Endothelial cell of umbilical vein (primary cell): ENCODE measurements around the gene SLA2. TPM values are rescaled to one million over a fixed set of nuclear protein-coding genes. Genes with fewer than 3 reads are reported as not detected.

Experiments used
- BruUV-seq: library from RNA; stranded (reverse); fragments of 400-500 nt; replicated peaks from 2 replicates; lab custom pipeline; 2021; lab: Mats Ljungman, UMichigan
- CTCF ChIA-PET: fragments of 300-600, 350-600 bp; sonication (Branson Sonifier 250); formaldehyde crosslinking; loops from one replicate; lab custom pipeline; 2021; ENCODE audit warnings: antibody characterized with exemption, inconsistent platforms; lab: Charles Lee
- POLR2A ChIA-PET: fragments of 300-600, 350-600 bp; sonication (Branson Sonifier 250); formaldehyde crosslinking; loops from one replicate; lab custom pipeline; 2021; ENCODE audit warnings: antibody characterized with exemption, inconsistent platforms; lab: Charles Lee
- DNase-seq: peaks from one replicate; pipeline ENCODE4 v3.0.0-alpha.2; 2011; ENCODE audit warnings: low read depth, low spot score
- FAIRE-seq: peaks from 2 replicates; lab custom pipeline; 2011; peaks lifted over from hg19 to GRCh38; lab: Jason Lieb, UNC
- H2AFZ ChIP-seq: 2 replicates; pipeline ENCODE4 v1.6.0; 2012; ENCODE audit warnings: low read depth, low read length, control low read depth, inconsistent platforms
- H3K27ac ChIP-seq: 2 replicates; pipeline ENCODE4 v1.5.1; 2011; ENCODE audit warnings: low read depth, mild to moderate bottlenecking, control low read depth, low read length, moderate library complexity; ENCODE audit not compliant: insufficient read depth
- H3K27me3 ChIP-seq, 2 experiments: 2 replicates each; pipeline versions ENCODE4 v1.6.0 to v1.6.1; 2011; ENCODE audit warnings: low read length in 2 of 2, mixed read lengths in 1 of 2; ENCODE audit not compliant: control insufficient read depth in 2 of 2, insufficient read depth in 2 of 2
- H3K36me3 ChIP-seq, 2 experiments: 2 replicates in 1 of 2; 3 replicates in 1 of 2; pipeline ENCODE4 v1.5.1; 2011; ENCODE audit warnings: low read length in 2 of 2, mild to moderate bottlenecking in 1 of 2, moderate library complexity in 1 of 2; ENCODE audit not compliant: control insufficient read depth in 2 of 2, insufficient read depth in 2 of 2; ENCODE audit errors: extremely low read depth in 1 of 2
- H3K4me1 ChIP-seq: 3 replicates; pipeline ENCODE4 v1.5.1; 2011; ENCODE audit warnings: mild to moderate bottlenecking, low read length; ENCODE audit not compliant: control insufficient read depth, insufficient read depth; ENCODE audit errors: extremely low read depth
- H3K4me2 ChIP-seq: 2 replicates; pipeline ENCODE4 v1.6.1; 2011; ENCODE audit warnings: low read length, control low read depth, mixed read lengths; ENCODE audit not compliant: insufficient read depth
- H3K4me3 ChIP-seq, 3 experiments: fragments of 200-600 bp in 1 of 3; sonication (generic), shearing (Covaris generic) in 1 of 3; replicated peaks in 1 of 3; 2 replicates each; pipeline ENCODE4 v1.5.1; 2011 to 2016; ENCODE audit warnings: control low read depth in 3 of 3, low read length in 3 of 3, mild to moderate bottlenecking in 2 of 3, inconsistent platforms in 1 of 3, low read depth in 1 of 3, moderate library complexity in 1 of 3; ENCODE audit not compliant: insufficient read depth in 1 of 3
- H3K79me2 ChIP-seq: 2 replicates; pipeline ENCODE4 v1.6.0; 2012; ENCODE audit warnings: low read length, inconsistent platforms; ENCODE audit not compliant: control insufficient read depth, insufficient read depth
- H3K9ac ChIP-seq: replicated peaks from 2 replicates; pipeline ENCODE3; 2011; ENCODE audit warnings: low read length, control low read depth; ENCODE audit not compliant: insufficient read depth; ENCODE audit errors: extremely low read depth
- H3K9me1 ChIP-seq: replicated peaks from 3 replicates; pipeline ENCODE4 v1.6.0; 2011; ENCODE audit warnings: mild to moderate bottlenecking, low read length; ENCODE audit not compliant: control insufficient read depth, insufficient read depth; ENCODE audit errors: extremely low read depth
- H3K9me3 ChIP-seq: replicated peaks from 2 replicates; pipeline ENCODE4 v1.5.1; 2012; ENCODE audit warnings: low read length, inconsistent platforms; ENCODE audit not compliant: control insufficient read depth, insufficient read depth
- H4K20me1 ChIP-seq: replicated peaks from 2 replicates; pipeline ENCODE3; 2011; ENCODE audit warnings: mild to moderate bottlenecking, low read length; ENCODE audit not compliant: control insufficient read depth, insufficient read depth; ENCODE audit errors: extremely low read depth
- CTCF ChIP-seq, 2 donors: IDR thresholded peaks; 1 replicate in 1 of 2; 2 replicates in 1 of 2; pipeline ENCODE4 v1.5.1; 2011; ENCODE audit warnings: low read length in 2 of 2, mild to moderate bottlenecking in 2 of 2, moderate library complexity in 2 of 2, control low read depth in 1 of 2, inconsistent platforms in 1 of 2, low read depth in 1 of 2; ENCODE audit not compliant: insufficient read depth in 1 of 2; ENCODE audit errors: extremely low read depth in 1 of 2
- EZH2 ChIP-seq: IDR thresholded peaks from 2 replicates; pipeline ENCODE4 v1.6.1; 2012; ENCODE audit warnings: borderline replicate concordance, low read depth, mild to moderate bottlenecking, moderate library complexity, low read length, inconsistent platforms; ENCODE audit not compliant: severe bottlenecking
- FOS ChIP-seq: IDR thresholded peaks from 2 replicates; pipeline ENCODE4 v1.6.1; 2011; ENCODE audit warnings: mild to moderate bottlenecking, low read length, moderate library complexity, borderline replicate concordance; ENCODE audit not compliant: insufficient read depth
- GATA2 ChIP-seq: IDR thresholded peaks from 2 replicates; pipeline ENCODE4 v1.7.0; 2011; ENCODE audit warnings: low read depth, mild to moderate bottlenecking, moderate library complexity, mixed read lengths, low read length; ENCODE audit not compliant: insufficient read length, insufficient read depth
- JUN ChIP-seq: IDR thresholded peaks from 2 replicates; pipeline ENCODE4 v1.6.1; 2011; ENCODE audit warnings: borderline replicate concordance, low read depth; ENCODE audit not compliant: insufficient read length, insufficient read depth
- MAX ChIP-seq: IDR thresholded peaks from 2 replicates; pipeline ENCODE4 v1.6.1; 2011; ENCODE audit not compliant: insufficient read depth, insufficient read length
- MYC ChIP-seq: IDR thresholded peaks from one replicate; pipeline ENCODE4 v1.6.1; 2011; ENCODE audit warnings: mild to moderate bottlenecking, low read depth, low read length
- POLR2A ChIP-seq: IDR thresholded peaks from 2 replicates; pipeline ENCODE4 v1.6.1; 2012; ENCODE audit warnings: low read depth, mild to moderate bottlenecking, control low read depth, low read length
- POLR2AphosphoS5 ChIP-seq: IDR thresholded peaks from 2 replicates; pipeline ENCODE4 v1.6.1; 2012; ENCODE audit warnings: low read depth, mild to moderate bottlenecking, control low read depth, low read length, moderate library complexity; ENCODE audit not compliant: insufficient read depth
- dilution Hi-C: fragments of 300-500 bp; cut with MboI; formaldehyde crosslinking; loops from one replicate; pipeline ENCODE4 v1.15.0; 2019; ENCODE audit warnings: low sequenced_read_pairs; ENCODE audit not compliant: extremely low pct_ligation_motif_present
- intact Hi-C: fragments of 100-400 bp; cut with micrococcal nuclease; formaldehyde crosslinking; loops from one replicate; pipeline ENCODE4 v1.10.0; 2022
- polyA plus RNA-seq, 4 experiments: library from polyadenylated mRNA; depleted of rRNA in 3 of 4; stranded (reverse) in 3 of 4; unstranded in 1 of 4; fragments of >200 nt; gene quantifications; 2 replicates each; pipeline versions ENCODE4 v1.2.1 to v1.2.3, GENCODE V29; 2011 to 2012; ENCODE audit warnings: missing spikeins in 1 of 4
- total RNA-seq: library from RNA; stranded (reverse); gene quantifications from 2 replicates; pipeline ENCODE4 v1.2.3, GENCODE V29; 2021

Gene SLA2
- total and polyA plus RNA-seq, 2 donors (not counting 3 experiments of a cell fraction or from before 2014, with no cell fraction given) = not detected

DNA sequence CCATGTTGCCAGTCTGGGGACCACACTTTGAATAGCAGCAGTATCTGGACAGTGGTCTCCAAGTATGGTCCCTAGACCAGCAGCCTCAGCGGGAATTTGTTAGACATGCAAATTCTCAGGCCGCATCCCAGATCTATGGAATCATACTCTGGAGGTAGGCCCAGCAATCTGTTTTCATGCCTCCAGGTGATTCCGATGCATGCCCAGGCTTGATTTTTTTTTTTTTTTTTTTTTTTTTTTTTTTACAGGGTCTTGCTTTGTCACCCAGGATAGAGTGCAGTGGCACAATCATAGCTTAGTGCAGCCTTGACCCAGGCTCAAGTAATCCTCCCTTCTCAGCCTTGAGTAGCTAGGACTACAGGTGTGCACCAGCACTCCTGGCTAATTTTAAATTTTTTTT, 682 bp upstream of the SLA2 start:
- Histone ChIP-seq H3K27me3 (no peaks in the 10 kb centered on the region), H3K4me2 (no peak overlapping the region), H2AFZ (no peak overlapping the region), H4K20me1 (no peaks in the 10 kb centered on the region), H3K9me3 (no peaks in the 10 kb centered on the region), H3K36me3 (no peaks in the 10 kb centered on the region), H3K79me2 (no peaks in the 10 kb centered on the region), H3K4me1 (no peaks in the 10 kb centered on the region), H3K9me1 (no peaks in the 10 kb centered on the region), H3K4me3 (no peak overlapping the region), H3K27ac (no peak overlapping the region), H3K9ac (no peak overlapping the region)
- DNase-seq = no peak
- ChIA-PET CTCF (interaction anchor here (1.1 kb wide), 1 partner anchor 34 kb away, joined by 3 read pairs; no protein-coding TSS in a partner anchor), POLR2A (no interaction called here)
- dilution Hi-C loops (no loop called here), intact Hi-C loops (no loop called here)
- no TSS peak for BruUV-seq
- no peak for FAIRE-seq
- TF ChIP-seq JUN (no peak), POLR2AphosphoS5 (no peak), GATA2 (no peak), MYC (no peak), MAX (no peak), CTCF (IDR thresholded peaks at IDR 0.05; ENCODE audit: extremely low read depth in 1 of 2, insufficient read depth in 1 of 2, low read depth in 1 of 2, low read length in 2 of 2) (no peak), POLR2A (no peak), EZH2 (no peak), FOS (no peak)
